B cell (primary cell): ENCODE results near the gene STRBP. TPM values are rescaled to one million over a fixed set of nuclear protein-coding genes. Genes with fewer than 3 reads are reported as not detected.
A peak's percentile ranks its signal among the peaks of the same experiment; 100 is the strongest.

Source experiments
- ATAC-seq: fragments of 200-7000 bp; cut with Tn5 transposase; one replicate; pipeline ENCODE4 v1.10.0; 2021; ENCODE audit warnings: low read depth, mild to moderate bottlenecking, moderate number of reproducible peaks, moderate library complexity
- CTCF ChIA-PET: fragments of 350-600 bp; sonication (Branson Sonifier 250); formaldehyde crosslinking; loops from one replicate; lab custom pipeline; 2021; ENCODE audit warnings: antibody characterized with exemption, inconsistent platforms; lab: Charles Lee
- POLR2A ChIA-PET: fragments of 350-600 bp; sonication (Branson Sonifier 250); formaldehyde crosslinking; loops from one replicate; lab custom pipeline; 2021; ENCODE audit warnings: antibody characterized with exemption; lab: Charles Lee
- DNase-seq: peaks from one replicate; pipeline ENCODE4 v3.0.0; 2013
- H2AFZ ChIP-seq: 2 replicates; pipeline ENCODE4 v1.6.1; 2012; ENCODE audit warnings: mild to moderate bottlenecking, low read depth, low read length; ENCODE audit not compliant: insufficient read depth, poor library complexity, severe bottlenecking
- H3K27ac ChIP-seq, 2 donors: 1 replicate in 1 of 2; 2 replicates in 1 of 2; pipeline ENCODE4 v1.5.1; 2012 to 2013; ENCODE audit warnings: low read length in 2 of 2, mild to moderate bottlenecking in 2 of 2, moderate library complexity in 1 of 2
- H3K27me3 ChIP-seq, 4 experiments: fragments of 200-600 bp in 1 of 4; sonication (generic) in 1 of 4; replicated peaks in 1 of 4; 1 replicate in 2 of 4; 2 replicates in 2 of 4; pipeline versions ENCODE4 v1.6.1 to v1.7.0; 2013 to 2016; ENCODE audit warnings: low read length in 3 of 4, mild to moderate bottlenecking in 2 of 4, mixed read lengths in 1 of 4, moderate library complexity in 1 of 4; ENCODE audit not compliant: insufficient read depth in 4 of 4, control insufficient read depth in 3 of 4; ENCODE audit errors: control extremely low read depth in 1 of 4
- H3K36me3 ChIP-seq, 2 experiments: replicated peaks in 1 of 2; 1 replicate in 1 of 2; 2 replicates in 1 of 2; pipeline versions ENCODE4 v1.6.1 to v1.7.1; 2013; ENCODE audit warnings: low read length in 1 of 2; ENCODE audit not compliant: insufficient read depth in 2 of 2, control insufficient read depth in 1 of 2; ENCODE audit errors: control extremely low read depth in 1 of 2, extremely low read depth in 1 of 2
- H3K4me1 ChIP-seq, 2 donors: fragments of 200-600 bp in 1 of 2; sonication (generic) in 1 of 2; 1 replicate in 1 of 2; 2 replicates in 1 of 2; pipeline versions ENCODE4 v1.5.1 to v1.6.1; 2013 to 2017; ENCODE audit warnings: low read length in 2 of 2; ENCODE audit not compliant: control insufficient read depth in 2 of 2, insufficient read depth in 2 of 2
- H3K4me2 ChIP-seq: replicated peaks from 2 replicates; pipeline ENCODE3; 2012; ENCODE audit warnings: mild to moderate bottlenecking, low read depth, low read length; ENCODE audit not compliant: poor library complexity, severe bottlenecking
- H3K4me3 ChIP-seq, 5 experiments: fragments of 200-600 bp in 1 of 5; sonication (generic) in 1 of 5; 1 replicate in 3 of 5; 2 replicates in 2 of 5; pipeline versions ENCODE4 v1.5.1 to v1.7.0; 2011 to 2016; ENCODE audit warnings: low read length in 4 of 5, mild to moderate bottlenecking in 4 of 5, low read depth in 2 of 5, control low read depth in 1 of 5, moderate library complexity in 1 of 5; ENCODE audit not compliant: insufficient read depth in 1 of 5; ENCODE audit errors: control extremely low read depth in 1 of 5, extremely low read depth in 1 of 5
- H3K79me2 ChIP-seq: fragments of 200-600 bp; sonication (generic); one replicate; pipeline ENCODE4 v1.6.0; 2016; ENCODE audit warnings: low read length; ENCODE audit not compliant: control insufficient read depth, insufficient read depth
- H3K9ac ChIP-seq: fragments of 200-600 bp; sonication (generic); 2 replicates; pipeline ENCODE4 v1.6.1; 2017; ENCODE audit warnings: mild to moderate bottlenecking, low read length, moderate library complexity
- H3K9me3 ChIP-seq, 3 donors: one replicate each; pipeline versions ENCODE4 v1.6.1 to v1.7.1; 2013; ENCODE audit warnings: low read length in 2 of 3; ENCODE audit not compliant: control insufficient read depth in 2 of 3, insufficient read depth in 1 of 3; ENCODE audit errors: control extremely low read depth in 1 of 3
- H4K20me1 ChIP-seq: 2 replicates; pipeline ENCODE4 v1.6.0; 2012; ENCODE audit warnings: mild to moderate bottlenecking, low read length; ENCODE audit not compliant: insufficient read depth, control insufficient read depth, poor library complexity, severe bottlenecking
- H3K27ac Mint-ChIP-seq: one replicate; pipeline ENCODE4 v1.8.0; 2021; ENCODE audit warnings: mixed read lengths
- H3K27me3 Mint-ChIP-seq: one replicate; pipeline ENCODE4 v1.8.0; 2021; ENCODE audit warnings: mixed read lengths
- H3K4me1 Mint-ChIP-seq: one replicate; pipeline ENCODE4 v1.8.0; 2021; ENCODE audit warnings: mixed read lengths
- H3K4me3 Mint-ChIP-seq: one replicate; pipeline ENCODE4 v1.8.0; 2021; ENCODE audit warnings: mixed read lengths
- H3K9me3 Mint-ChIP-seq: one replicate; pipeline ENCODE4 v1.8.0; 2022; ENCODE audit warnings: mixed read lengths; ENCODE audit not compliant: insufficient read depth
- EZH2 ChIP-seq: IDR thresholded peaks from 2 replicates; pipeline ENCODE4 v1.6.1; 2012; ENCODE audit warnings: borderline replicate concordance, low read depth, mild to moderate bottlenecking, moderate library complexity, low read length; ENCODE audit not compliant: insufficient read depth, poor library complexity, severe bottlenecking
- WGBS: methylation state at CpG from one replicate; pipeline ENCODE4 v1.1.5; 2013; ENCODE audit warnings: missing lambda C conversion rate; ENCODE audit not compliant: insufficient coverage; 5-methylcytosine and 5-hydroxymethylcytosine counted together
- intact Hi-C: fragments of 100-400 bp; cut with micrococcal nuclease; formaldehyde crosslinking; loops from one replicate; pipeline ENCODE4 v1.10.0; 2022
- polyA plus RNA-seq: library from polyadenylated mRNA; depleted of rRNA; stranded (reverse); fragments of >200 nt; gene quantifications from 2 replicates; pipeline ENCODE4 v1.2.3, GENCODE V29; 2012
- total RNA-seq, 2 donors: library from RNA; stranded (reverse); fragments of 120-200 nt in 1 of 2; gene quantifications; 1 replicate in 1 of 2; 2 replicates in 1 of 2; pipeline versions ENCODE4 v1.2.3 to v1.2.4, GENCODE V29; 2013 to 2022
- TF ChIP-seq, protein P1 (sequence below): fragments of 200-600 bp; IDR thresholded peaks from one replicate; pipeline ENCODE4 v1.8.0; 2022; ENCODE audit warnings: antibody characterized with exemption, mild to moderate bottlenecking

STRBP gene
- total and polyA plus RNA-seq, 2 donors (not counting 1 experiment from before 2014, with no cell fraction given): 39.1 to 189 TPM

GRCh38 chr9:123102375-123103113, 165.8 kb downstream of the STRBP start:
- 96% methylated on average over 3 of the region's 3 CpGs for WGBS
- Mint-ChIP-seq H3K4me1 (peaks cover 2% of the 10 kb centered on the region), H3K9me3 (no peaks in the 10 kb centered on the region), H3K4me3 (no peak overlapping the region), H3K27ac (peak overlapping the region; percentile 66), H3K27me3 (no peaks in the 10 kb centered on the region)
- H3K79me2 ChIP-seq: no peaks in the 10 kb centered on the region
- TF ChIP-seq EZH2: no peak
- TF ChIP-seq, protein P1, sequence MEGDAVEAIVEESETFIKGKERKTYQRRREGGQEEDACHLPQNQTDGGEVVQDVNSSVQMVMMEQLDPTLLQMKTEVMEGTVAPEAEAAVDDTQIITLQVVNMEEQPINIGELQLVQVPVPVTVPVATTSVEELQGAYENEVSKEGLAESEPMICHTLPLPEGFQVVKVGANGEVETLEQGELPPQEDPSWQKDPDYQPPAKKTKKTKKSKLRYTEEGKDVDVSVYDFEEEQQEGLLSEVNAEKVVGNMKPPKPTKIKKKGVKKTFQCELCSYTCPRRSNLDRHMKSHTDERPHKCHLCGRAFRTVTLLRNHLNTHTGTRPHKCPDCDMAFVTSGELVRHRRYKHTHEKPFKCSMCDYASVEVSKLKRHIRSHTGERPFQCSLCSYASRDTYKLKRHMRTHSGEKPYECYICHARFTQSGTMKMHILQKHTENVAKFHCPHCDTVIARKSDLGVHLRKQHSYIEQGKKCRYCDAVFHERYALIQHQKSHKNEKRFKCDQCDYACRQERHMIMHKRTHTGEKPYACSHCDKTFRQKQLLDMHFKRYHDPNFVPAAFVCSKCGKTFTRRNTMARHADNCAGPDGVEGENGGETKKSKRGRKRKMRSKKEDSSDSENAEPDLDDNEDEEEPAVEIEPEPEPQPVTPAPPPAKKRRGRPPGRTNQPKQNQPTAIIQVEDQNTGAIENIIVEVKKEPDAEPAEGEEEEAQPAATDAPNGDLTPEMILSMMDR: peak; percentile 36
- peaks cover 7 to 64% of the 10 kb centered on the region in 2 experiments for H3K36me3 ChIP-seq
- H4K20me1 ChIP-seq: no peaks in the 10 kb centered on the region
- CTCF ChIA-PET: interaction anchor here (0.9 to 7.6 kb wide), 17 partner anchors 8 to 250 kb away, joined by 3 to 83 read pairs (median 4); no protein-coding TSS in a partner anchor
- H3K4me3 ChIP-seq: no peak overlapping the region
- no peak overlapping the region for H3K4me2 ChIP-seq
- no peak overlapping the region for H3K9ac ChIP-seq
- intact Hi-C loops: loop anchor here (1.0 to 5.0 kb wide), 2 partner anchors 125 to 248 kb away; no protein-coding TSS in a partner anchor
- H3K4me1 ChIP-seq: no peaks in the 10 kb centered on the region
- POLR2A ChIA-PET: interaction anchor here (1.0 to 1.1 kb wide), 2 partner anchors 9 to 239 kb away, joined by 3 read pairs; no protein-coding TSS in a partner anchor
- peak overlapping the region in 1 of 2 donors; percentile 54 for H3K27ac ChIP-seq
- DNase-seq: no peak
- no peaks in the 10 kb centered on the region for H3K9me3 ChIP-seq
- no peak overlapping the region for H2AFZ ChIP-seq
- ATAC-seq: no peak
- no peaks in the 10 kb centered on the region for H3K27me3 ChIP-seq

DNA sequence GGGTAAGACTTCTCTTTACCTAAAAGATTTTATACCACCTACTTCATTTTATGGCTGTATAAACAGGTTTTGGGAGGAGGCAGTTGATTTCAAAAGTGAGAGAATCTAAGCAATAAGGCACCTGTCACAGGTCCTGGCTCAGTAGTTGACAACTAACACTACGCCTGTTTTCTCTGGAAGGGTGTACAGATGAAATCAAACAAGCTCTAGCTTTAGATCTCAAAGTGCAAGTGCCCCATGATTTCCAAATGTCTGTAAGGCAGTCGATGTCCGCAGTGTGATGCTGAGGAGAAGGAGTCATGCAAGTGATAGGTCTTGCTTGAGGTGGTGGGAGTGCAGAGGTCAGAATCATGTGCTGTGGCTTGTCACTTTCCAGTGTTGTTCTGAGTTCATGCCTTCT, 168.8 kb downstream of the STRBP start:
- no peak for TF ChIP-seq EZH2
- TF ChIP-seq, protein P1: no peak
- no peak overlapping the region for H3K4me2 ChIP-seq
- ATAC-seq (no peak), DNase-seq (no peak)
- H3K4me3 ChIP-seq: no peak overlapping the region
- peaks cover 22 to 24% of the 10 kb centered on the region in 2 donors for H3K4me1 ChIP-seq
- CTCF ChIA-PET: interaction anchor here (1.1 to 7.6 kb wide), 2 partner anchors 15 to 250 kb away, joined by 3 to 83 read pairs; no protein-coding TSS in a partner anchor
- Mint-ChIP-seq H3K27me3 (no peaks in the 10 kb centered on the region), H3K27ac (peak overlapping the region; percentile 50), H3K4me1 (peaks cover 28% of the 10 kb centered on the region), H3K4me3 (no peak overlapping the region), H3K9me3 (no peaks in the 10 kb centered on the region)
- H3K27me3 ChIP-seq: no peaks in the 10 kb centered on the region
- POLR2A ChIA-PET: no interaction called here
- 96% methylated on average over 3 of the region's 3 CpGs for WGBS
- no peaks in the 10 kb centered on the region for H3K9me3 ChIP-seq
- no peaks in the 10 kb centered on the region for H3K79me2 ChIP-seq
- H3K36me3 ChIP-seq: peaks cover 6 to 54% of the 10 kb centered on the region in 2 experiments
- H3K9ac ChIP-seq: no peak overlapping the region
- H4K20me1 ChIP-seq: no peaks in the 10 kb centered on the region
- no peak overlapping the region for H3K27ac ChIP-seq
- H2AFZ ChIP-seq: no peak overlapping the region
- intact Hi-C loops: no loop called here
